8988T (cell line): ENCODE results near the gene SLC5A2.
"Not testable (repeated sequence)": the region's sequence is repeated elsewhere in the genome, so short reads cannot be mapped to it uniquely, and the experiment has no call there.

Experiments used
- DNase-seq: peaks from one replicate; pipeline ENCODE4 v3.0.0; 2011

Gene SLC5A2

DNA sequence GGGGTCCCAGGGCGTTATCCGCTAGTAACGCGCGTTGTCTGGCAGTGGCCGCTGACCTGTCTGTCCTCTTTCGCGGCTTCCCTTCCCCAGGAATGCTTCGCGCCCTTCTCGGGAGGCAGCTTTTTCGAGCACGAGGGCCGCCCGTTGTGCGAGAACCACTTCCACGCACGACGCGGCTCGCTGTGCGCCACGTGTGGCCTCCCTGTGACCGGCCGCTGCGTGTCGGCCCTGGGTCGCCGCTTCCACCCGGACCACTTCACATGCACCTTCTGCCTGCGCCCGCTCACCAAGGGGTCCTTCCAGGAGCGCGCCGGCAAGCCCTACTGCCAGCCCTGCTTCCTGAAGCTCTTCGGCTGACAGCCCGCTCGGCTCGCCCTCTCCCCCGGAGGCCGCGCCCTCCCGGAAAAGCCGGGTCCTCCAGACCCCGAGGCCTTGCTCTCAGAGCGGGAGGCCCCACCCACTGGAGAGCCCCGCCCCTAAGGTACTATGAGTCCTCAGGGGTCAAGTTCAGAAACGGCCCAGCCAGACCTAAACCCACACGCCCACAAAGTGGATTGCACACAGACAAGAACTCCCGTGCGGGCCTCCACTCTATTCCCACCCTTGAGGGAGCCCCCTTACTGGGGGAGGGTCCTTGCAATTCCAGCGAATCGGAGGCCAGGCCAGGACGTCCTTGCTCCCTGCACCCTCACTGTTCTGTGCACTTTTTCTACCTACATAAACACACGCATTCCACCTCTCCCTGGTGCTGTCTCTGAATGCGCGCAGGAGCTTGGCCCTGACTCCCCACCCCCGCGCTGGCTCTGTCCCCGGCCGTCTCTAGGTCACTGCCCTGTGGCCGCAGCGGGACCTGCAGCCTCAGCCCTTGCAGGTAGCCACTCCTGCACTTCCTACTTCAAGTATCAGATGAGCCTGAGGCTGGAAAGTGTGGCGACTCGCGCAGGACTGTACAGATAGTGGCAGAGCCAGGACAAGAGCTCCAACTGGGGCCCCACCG lies 5.4 kb upstream of the SLC5A2 start:
- no peak for DNase-seq

DNA sequence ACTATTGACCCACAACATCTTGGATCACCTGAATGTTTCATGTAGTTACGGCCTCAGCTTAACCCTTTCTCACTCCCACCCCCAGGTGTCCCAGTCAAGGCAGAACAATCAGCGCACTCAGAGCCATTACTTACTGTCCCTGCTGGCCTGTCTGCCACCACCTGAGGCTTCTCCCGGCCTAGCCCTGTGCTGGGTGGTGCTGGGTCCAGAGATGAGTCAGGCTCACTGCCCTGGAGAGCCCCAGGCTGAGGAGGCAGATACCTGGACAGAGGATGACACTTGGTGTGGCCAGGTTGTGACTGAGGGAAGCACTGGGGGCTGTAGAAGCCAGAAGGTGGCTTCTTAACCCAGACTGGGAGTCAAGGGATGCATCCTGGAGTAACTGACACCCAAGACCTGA lies 4.0 kb upstream of the SLC5A2 start:
- DNase-seq, result no peak

DNA sequence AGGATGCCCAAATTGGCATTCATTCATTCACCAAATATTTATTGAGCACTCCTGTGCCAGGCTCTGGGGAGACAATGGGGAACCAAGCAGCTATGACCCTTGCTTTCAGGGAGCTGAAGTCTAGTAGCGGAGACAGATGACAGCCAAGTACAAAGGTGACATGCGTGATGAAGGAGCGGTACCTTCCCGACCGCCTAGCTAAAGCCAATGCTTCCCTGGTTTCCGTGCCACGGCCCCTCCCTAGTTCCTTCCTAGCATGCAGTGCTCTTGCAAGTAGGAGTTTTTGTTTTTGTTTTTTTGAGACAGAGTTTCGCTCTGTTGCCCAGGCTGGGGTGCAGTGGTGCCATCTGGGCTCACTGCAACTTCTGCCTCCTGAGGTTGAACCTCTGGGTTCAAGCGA lies 3.2 kb upstream of the SLC5A2 start:
- DNase-seq, result no peak

DNA sequence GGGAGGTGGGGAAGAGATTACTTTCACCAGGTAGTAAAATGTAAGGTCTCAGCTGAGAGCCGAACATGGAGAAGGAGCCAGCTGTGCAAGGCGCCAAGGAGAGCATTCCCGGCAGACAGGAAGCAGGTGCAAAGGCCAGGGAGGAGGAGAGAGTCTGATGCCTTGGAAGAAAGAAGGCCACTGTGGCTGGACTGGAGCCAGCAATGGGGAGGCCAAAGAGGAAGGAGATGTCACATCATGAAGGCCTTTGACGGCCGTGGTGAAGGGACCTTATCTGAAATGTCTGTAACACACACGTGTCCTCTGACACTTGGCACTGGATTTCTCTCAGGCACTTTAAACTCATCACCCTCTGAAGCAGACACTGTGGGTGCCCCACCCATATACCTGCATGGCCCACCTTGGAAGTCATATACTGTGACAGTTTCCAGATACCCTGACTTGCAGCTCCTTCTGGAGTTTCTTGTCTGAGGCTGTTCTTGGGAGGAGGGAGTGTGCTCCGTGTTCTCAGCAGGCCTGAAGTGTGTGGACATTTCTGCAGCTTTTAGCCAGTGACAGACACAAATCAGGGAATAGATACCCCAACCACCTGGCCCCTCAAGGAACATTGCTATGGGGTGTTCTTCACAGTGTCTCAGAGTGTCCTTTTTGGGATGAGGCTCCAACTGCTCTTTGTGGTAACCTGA lies 1.9 kb upstream of the SLC5A2 start:
- no peak for DNase-seq

DNA sequence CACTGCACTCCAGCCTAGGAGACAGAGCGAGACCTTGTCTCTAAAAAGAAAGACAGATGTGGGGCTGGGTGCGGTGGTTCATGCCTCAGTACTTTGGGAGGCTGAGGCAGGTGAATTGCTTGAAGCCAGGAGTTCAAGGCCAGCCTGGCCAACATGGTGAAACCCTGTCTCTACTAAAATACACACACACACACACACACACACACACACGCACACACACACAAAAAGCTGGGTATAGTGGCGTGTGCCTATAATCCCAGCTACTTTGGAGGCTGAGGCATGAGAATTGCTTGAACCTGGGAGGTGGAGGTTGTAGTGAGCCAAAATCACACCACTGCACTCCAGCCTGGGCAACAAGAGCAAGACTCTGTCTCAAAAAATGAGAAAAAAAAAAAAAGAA lies 1.1 kb downstream of the SLC5A2 start:
- DNase-seq, result not testable (repeated sequence)

DNA sequence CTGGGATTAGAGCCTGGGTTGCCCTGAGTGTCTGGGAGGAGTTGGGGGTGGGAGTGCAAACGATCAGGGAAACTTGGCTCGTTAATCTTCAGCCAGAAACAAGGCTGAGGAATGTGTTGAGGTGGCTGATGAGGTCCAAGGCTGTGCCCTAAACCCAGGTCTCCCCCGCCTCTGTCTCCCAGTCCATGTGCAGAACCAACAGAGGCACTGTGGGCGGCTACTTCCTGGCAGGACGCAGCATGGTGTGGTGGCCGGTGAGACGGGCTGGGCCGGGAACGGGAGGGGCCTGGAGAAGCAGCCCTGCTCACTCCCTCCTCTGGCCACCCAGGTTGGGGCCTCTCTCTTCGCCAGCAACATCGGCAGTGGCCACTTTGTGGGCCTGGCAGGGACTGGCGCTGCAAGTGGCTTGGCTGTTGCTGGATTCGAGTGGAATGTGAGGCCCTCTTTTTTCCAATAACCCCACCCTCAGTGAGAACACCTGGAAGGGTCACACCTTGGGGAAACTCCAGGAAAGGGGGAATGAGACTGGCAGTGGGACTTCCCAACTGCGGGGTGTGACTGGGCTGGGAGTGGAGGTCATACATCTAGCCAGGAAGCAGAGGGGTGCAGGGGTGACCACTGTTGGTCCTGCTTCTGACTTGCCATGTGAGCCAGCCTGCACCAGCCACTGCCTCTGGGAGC lies 1.7 kb downstream of the SLC5A2 start:
- DNase-seq, result no peak

DNA sequence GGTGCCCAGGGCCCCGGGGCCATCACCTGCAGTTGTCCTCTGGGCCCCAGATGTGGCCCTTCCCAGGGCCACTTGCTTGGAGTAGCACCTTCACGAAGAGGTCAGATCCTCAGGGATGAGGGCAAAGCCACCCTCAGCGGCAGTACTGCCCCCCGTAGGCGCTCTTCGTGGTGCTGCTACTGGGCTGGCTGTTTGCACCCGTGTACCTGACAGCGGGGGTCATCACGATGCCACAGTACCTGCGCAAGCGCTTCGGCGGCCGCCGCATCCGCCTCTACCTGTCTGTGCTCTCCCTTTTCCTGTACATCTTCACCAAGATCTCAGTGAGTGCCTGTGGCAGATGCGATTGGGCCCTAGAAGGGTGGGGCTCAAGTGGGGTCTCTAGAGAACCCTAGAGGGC lies 2.6 kb downstream of the SLC5A2 start:
- DNase-seq, result no peak

DNA sequence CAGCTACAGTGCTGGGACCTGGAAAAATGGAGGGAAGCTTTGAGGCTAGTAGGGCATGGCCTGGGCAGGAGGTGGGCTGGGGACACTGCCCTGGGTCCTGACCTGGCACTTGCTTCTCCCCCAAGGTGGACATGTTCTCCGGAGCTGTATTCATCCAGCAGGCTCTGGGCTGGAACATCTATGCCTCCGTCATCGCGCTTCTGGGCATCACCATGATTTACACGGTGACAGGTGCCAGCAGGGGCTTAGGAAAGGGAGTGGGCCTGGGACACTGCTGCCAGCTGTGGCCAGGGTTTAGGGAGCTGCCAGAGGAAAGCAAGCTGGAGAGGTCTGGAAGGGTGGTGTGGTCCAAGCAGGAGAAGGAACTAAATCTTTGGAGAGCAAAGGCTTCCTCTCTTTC lies 3.1 kb downstream of the SLC5A2 start:
- no peak for DNase-seq

DNA sequence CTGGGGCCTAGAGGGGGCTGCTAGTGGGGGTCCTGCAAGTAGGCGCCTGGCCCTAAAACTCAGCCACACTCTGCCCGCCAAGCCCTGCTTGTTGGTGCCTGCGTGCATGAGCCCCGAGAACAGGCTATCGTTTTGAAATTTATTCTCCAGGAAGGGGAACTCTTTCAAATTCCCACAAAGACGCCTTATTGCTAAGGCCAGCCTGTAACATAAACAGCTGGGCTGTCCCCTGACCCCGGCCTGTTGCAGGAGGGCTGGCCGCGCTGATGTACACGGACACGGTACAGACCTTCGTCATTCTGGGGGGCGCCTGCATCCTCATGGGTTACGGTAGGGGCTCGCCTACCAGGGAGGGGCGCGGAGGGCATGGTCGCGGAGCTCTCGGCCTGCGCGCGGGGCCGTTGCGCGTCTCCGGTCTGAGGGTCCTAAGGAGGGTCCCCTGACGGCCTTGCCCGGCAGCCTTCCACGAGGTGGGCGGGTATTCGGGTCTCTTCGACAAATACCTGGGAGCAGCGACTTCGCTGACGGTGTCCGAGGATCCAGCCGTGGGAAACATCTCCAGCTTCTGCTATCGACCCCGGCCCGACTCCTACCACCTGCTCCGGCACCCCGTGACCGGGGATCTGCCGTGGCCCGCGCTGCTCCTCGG lies 4.3 kb downstream of the SLC5A2 start:
- no peak for DNase-seq

DNA sequence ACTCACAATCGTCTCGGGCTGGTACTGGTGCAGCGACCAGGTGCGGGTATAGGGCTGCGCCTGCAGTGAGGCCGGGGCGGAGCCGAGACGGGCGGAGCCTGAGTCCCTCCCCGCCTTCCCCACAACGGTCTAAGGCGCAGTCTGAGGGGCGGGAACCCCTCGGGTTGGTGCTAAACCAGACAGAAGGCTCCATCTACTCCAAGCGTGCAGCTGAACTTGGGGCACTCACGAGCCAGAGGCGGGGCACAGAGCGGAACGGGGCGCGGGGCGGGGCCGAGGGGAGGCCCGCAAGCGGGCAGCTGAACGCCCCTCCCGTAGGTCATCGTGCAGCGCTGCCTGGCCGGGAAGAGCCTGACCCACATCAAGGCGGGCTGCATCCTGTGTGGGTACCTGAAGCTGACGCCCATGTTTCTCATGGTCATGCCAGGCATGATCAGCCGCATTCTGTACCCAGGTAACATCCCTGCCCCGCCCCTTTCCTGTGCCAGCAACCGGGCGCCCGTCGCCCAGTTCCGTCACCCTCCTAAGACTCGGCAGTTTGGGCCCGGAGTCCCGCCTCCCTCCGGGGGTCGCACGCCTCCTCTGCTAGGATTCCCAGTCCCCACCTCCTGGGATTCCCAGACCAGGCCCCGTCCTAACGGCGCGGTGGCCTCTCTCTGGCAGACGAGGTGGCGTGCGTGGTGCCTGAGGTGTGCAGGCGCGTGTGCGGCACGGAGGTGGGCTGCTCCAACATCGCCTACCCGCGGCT lies 5.0 kb downstream of the SLC5A2 start:
- peak; percentile 84 for DNase-seq

DNA sequence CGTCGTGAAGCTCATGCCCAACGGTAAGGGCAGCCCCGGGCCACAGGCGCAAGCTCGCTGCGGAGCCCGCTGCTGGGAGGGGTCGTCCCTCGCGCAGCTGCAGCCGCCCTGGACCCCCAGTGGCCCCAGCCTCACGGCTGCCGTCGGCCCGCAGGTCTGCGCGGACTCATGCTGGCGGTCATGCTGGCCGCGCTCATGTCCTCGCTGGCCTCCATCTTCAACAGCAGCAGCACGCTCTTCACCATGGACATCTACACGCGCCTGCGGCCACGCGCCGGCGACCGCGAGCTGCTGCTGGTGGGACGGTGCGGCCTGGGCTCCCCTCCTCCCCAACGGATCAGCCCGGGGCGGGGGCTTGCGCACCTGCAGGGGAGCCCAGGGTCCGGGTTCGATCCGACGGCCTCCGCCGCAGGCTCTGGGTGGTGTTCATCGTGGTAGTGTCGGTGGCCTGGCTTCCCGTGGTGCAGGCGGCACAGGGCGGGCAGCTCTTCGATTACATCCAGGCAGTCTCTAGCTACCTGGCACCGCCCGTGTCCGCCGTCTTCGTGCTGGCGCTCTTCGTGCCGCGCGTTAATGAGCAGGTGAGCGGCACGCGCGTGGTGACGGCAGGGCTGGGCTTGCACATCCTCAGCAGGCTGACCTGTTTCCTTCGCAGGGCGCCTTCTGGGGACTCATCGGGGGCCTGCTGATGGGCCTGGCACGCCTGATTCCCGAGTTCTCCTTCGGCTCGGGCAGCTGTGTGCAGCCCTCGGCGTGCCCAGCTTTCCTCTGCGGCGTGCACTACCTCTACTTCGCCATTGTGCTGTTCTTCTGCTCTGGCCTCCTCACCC lies 5.8 kb downstream of the SLC5A2 start:
- no peak for DNase-seq

DNA sequence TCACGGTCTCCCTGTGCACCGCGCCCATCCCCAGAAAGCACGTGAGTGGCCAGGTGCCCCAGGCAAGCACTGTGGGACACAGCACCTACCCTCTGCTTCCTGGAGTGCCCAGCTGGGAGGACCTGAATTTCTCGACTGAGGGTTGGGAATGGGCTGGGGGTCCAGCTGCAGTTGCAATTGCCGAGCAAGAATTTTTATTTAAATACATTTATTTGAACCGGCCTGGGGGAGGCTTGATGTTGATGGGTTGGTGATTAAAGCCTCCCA lies 6.3 kb downstream of the SLC5A2 start:
- DNase-seq, result no peak

DNA sequence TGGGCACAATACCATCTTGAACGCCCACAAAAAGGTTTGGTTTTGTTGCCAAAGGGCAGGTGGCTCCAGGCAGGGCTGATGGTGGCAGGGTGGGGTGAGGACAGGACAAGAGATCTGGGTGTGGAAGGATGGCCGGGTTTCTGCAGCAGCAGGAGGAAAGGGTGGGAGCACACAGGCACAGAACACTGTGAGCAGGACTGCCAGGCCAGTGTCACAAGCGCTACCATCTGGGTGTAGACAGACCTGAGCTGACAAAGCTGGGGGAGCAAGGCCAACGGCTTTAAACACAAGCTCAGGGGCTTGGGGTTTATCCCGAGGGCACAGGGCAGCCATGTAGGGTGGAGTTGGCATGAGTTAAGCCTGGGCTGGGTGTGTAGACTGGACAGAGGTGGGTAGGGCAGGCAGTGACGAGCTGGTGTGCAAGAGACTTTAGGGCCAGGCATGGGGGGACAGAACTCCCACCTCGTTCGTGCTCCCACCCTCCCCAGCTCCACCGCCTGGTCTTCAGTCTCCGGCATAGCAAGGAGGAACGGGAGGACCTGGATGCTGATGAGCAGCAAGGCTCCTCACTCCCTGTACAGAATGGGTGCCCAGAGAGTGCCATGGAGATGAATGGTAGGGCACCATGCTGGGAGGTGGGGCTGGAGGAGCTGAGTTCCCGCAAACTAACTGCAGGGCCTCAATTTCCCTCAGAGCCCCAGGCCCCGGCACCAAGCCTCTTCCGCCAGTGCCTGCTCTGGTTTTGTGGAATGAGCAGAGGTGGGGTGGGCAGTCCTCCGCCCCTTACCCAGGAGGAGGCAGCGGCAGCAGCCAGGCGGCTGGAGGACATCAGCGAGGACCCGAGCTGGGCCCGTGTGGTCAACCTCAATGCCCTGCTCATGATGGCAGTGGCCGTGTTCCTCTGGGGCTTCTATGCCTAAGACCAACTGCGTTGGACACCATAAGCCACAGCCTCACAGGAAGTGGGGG lies 7.0 kb downstream of the SLC5A2 start:
- no peak for DNase-seq

DNA sequence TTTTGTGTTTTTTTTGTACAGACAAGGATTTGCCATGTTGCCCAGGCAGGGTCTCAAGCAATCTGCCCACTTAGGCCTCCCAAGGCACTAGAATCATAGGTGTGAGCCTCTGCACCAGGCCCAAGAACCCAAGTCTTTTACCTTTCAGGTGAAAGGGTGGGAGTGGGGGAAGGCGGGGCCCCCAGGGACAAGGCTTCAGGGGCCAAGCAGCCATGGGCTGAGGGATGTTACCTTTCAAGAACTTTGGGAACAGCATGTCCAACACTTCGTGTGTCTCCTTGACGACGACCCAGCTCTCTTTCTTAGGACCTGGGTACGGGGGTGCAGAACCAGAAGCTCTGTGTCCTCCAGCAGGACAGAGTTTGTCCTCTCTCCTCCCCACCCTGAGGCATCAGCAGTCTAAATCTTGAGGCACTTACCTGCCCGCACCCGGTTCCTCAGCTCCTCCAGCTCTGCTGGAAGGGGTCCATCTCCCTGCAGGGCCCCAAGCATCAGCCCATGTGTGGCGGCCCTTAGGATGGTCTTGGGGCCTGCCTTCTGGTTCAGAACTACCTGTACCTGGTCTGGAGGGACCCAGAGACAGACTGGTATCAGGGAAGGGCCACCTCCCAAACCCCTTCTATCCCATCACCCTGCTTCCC lies 9.0 kb downstream of the SLC5A2 start:
- no peak for DNase-seq

DNA sequence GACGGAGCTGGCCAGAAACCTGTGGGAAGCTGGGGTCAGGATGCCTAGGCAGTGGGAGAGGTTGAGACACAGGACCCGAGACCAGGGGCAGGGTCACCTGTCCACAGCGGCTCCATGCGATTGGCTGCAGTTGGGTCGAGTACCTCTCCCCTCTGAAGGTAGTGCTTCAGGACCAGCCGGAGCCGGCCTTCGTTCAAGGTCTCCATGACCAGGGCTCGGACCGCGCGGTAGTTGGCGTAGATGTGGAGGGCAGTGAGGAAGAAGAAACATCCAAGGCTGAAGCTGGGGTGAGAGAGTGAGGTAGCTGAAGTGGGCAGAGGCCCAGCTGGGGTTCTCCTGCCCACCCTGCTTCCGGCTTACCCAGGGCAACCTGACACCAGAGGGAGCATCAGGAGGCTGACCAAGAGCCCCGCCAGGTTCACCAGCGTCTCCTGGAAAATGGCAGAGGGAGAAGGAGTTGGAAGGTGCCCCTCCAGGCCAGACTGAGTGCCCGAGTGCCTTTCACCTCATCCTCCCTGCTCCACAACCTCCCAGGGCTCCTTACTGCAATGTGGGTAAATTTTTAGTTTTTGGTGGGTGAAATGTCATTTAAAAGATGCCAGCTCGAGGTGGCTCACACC lies 10.7 kb downstream of the SLC5A2 start:
- no peak for DNase-seq

DNA sequence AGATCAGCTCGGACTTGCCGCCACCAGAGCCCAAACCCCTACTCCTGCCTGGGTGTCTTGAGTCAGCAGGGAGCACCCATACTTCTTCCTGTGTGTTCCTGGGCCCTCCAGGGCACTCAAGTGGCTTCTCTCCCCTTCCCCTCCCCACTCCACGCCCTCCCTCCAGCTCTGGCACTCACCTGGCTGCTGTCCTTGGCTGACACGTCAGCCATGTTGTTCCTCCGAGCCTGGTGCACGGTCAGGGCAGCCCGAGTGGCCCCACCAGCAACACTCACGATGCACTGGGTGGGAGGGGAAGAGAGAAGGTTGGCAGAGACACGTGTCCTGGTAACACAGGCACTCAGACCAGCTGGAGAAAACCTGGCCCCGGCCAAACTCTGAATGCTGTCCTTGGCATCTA lies 13.7 kb downstream of the SLC5A2 start:
- DNase-seq, result no peak

DNA sequence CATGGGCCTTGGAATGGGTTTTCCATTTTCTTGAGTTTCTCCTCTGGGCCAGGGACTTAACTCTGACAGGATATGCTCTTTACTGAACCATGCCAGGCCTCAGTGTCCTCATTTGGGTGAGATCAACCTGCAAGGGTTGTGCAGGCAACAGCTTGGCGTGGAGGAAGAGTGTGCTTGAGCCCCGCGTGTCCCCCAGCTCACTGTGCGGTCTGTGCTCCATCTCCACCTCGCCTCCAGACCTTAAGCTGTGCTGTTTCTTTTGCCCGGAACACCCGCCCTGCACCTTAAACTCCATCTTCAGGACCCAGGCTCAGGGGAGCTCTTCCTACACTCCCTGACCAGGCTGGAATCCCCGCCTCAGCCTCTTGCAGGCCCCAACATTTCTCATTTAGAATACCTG lies 15.6 kb downstream of the SLC5A2 start:
- DNase-seq, result no peak

DNA sequence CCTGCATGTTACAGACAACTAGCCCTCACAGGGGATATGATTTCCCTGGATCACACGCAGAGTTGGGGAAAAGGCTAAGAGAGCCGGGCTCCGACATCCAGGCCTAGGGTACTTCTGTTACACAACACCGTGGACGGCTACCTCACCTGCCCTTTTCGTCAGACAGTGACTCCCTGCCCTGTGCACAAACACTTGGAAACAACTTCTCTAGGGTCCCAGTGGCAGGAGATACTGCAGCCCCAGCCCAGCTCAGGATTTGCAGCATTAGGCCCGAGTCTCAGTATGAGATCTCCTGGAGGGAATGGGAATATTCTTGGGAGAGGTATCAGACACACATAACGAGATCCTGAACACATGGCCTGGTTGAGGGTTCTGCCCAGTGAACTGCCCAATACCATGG lies 17.0 kb downstream of the SLC5A2 start:
- DNase-seq, result no peak

DNA sequence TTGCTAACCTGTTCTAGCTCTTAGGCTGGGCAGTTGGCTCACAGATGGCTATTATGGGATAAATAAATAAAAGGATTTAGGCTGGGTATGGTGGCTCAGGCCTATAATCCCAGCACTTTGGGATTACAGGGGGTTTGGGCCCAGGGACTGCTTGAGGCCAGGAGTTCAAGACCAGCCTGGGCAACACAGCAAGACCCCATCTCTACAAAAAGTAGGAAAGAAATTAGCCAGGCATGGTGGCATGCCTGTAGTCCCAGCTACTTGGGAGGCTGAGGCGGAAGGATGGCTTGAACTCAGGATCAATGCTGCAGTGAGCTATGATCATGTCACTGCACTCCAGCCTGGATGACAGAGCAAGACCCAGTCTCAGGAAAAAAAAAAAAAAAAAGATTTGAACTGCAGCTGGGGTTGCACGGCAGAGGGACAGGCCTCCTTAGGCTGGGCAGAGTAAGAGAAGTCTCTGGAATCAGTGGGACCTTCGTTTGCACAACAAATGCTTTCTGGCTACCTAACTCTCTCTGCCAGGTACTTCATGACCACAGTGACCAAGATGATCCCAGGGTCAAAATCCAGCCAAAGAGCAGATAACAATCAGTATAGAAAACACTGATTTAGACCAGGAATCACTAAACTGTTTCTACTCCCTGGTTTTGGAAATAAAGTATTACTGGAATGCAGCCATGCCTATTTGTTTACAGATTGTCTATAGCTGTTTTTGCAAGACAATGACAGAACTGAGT lies 18.5 kb downstream of the SLC5A2 start:
- no peak for DNase-seq
